Measurements from ENCODE around the gene TBC1D20.
A peak's percentile ranks its signal among the peaks of the same experiment; 100 is the strongest.

The TBC1D20 gene

GRCh38 chr20:438571-439469 lies 23.5 kb downstream of the TBC1D20 start:
- Histone ChIP-seq H3K9ac (ENCODE audit: low read length in 5 of 5) (peak overlapping the region in 2 of 5 donors; percentile 22 to 44), H3K4me3 (ENCODE audit: low read depth in 1 of 5, low read length in 5 of 5) (peak overlapping the region in 1 of 5 donors; percentile 5), H3K27ac (ENCODE audit: low read depth, low read length) (no peak overlapping the region), H3K36me3 (ENCODE audit: control insufficient read depth in 5 of 5, insufficient read depth in 5 of 5, low read length in 5 of 5) (peaks cover 10 to 89% (median 85%) of the 10 kb centered on the region in 5 donors), H3K9me3 (ENCODE audit: control insufficient read depth in 5 of 5, low read length in 5 of 5) (no peaks in the 10 kb centered on the region), H3K4me1 (ENCODE audit: control insufficient read depth in 5 of 5, insufficient read depth in 5 of 5, low read length in 5 of 5) (peaks cover 0 to 19% (median 10%) of the 10 kb centered on the region in 5 donors), H3K27me3 (ENCODE audit: control insufficient read depth in 5 of 5, insufficient read depth in 4 of 5, low read length in 5 of 5) (no peaks in the 10 kb centered on the region)

- Histone ChIP-seq H3K27me3 (ENCODE audit: control insufficient read depth in 5 of 5, insufficient read depth in 4 of 5, low read length in 5 of 5) (no peaks in the 10 kb centered on the region), H3K4me1 (ENCODE audit: control insufficient read depth in 5 of 5, insufficient read depth in 5 of 5, low read length in 5 of 5) (peaks cover 0 to 19% (median 10%) of the 10 kb centered on the region in 5 donors), H3K9ac (ENCODE audit: low read length in 5 of 5) (peak overlapping the region in 1 of 5 donors; percentile 6), H3K4me3 (ENCODE audit: low read depth in 1 of 5, low read length in 5 of 5) (no peak overlapping the region), H3K27ac (ENCODE audit: low read depth, low read length) (no peak overlapping the region), H3K9me3 (ENCODE audit: control insufficient read depth in 5 of 5, low read length in 5 of 5) (no peaks in the 10 kb centered on the region), H3K36me3 (ENCODE audit: control insufficient read depth in 5 of 5, insufficient read depth in 5 of 5, low read length in 5 of 5) (peaks cover 6 to 84% (median 80%) of the 10 kb centered on the region in 5 donors)
Observed at GRCh38 chr20:437787-438486, 24.4 kb downstream of the TBC1D20 start.

- no peak overlapping the region for H3K4me3 ChIP-seq (ENCODE audit: low read depth in 1 of 5, low read length in 5 of 5)
- H3K9ac ChIP-seq (ENCODE audit: low read length in 5 of 5), result no peak overlapping the region
- peaks cover 3 to 86% (median 82%) of the 10 kb centered on the region in 5 donors for H3K36me3 ChIP-seq (ENCODE audit: control insufficient read depth in 5 of 5, insufficient read depth in 5 of 5, low read length in 5 of 5)
- no peak overlapping the region for H3K27ac ChIP-seq (ENCODE audit: low read depth, low read length)
- peaks cover 0 to 19% (median 10%) of the 10 kb centered on the region in 5 donors for H3K4me1 ChIP-seq (ENCODE audit: control insufficient read depth in 5 of 5, insufficient read depth in 5 of 5, low read length in 5 of 5)
- H3K27me3 ChIP-seq (ENCODE audit: control insufficient read depth in 5 of 5, insufficient read depth in 4 of 5, low read length in 5 of 5), result no peaks in the 10 kb centered on the region
- H3K9me3 ChIP-seq (ENCODE audit: control insufficient read depth in 5 of 5, low read length in 5 of 5), result no peaks in the 10 kb centered on the region
Observed at GRCh38 chr20:436476-436875, 25.9 kb downstream of the TBC1D20 start.

- Histone ChIP-seq H3K36me3 (ENCODE audit: control insufficient read depth in 5 of 5, insufficient read depth in 5 of 5, low read length in 5 of 5) (peaks cover 0 to 85% (median 83%) of the 10 kb centered on the region in 5 donors), H3K27ac (ENCODE audit: low read depth, low read length) (no peak overlapping the region)
Observed at GRCh38 chr20:435558-435957, 26.8 kb downstream of the TBC1D20 start.

GRCh38 chr20:434661-435419 lies 27.5 kb downstream of the TBC1D20 start:
- Histone ChIP-seq H3K9me3 (ENCODE audit: control insufficient read depth in 5 of 5, low read length in 5 of 5) (no peaks in the 10 kb centered on the region), H3K4me1 (ENCODE audit: control insufficient read depth in 5 of 5, insufficient read depth in 5 of 5, low read length in 5 of 5) (peaks cover 0 to 28% (median 19%) of the 10 kb centered on the region in 5 donors), H3K9ac (ENCODE audit: low read length in 5 of 5) (no peak overlapping the region), H3K36me3 (ENCODE audit: control insufficient read depth in 5 of 5, insufficient read depth in 5 of 5, low read length in 5 of 5) (peaks cover 0 to 85% (median 83%) of the 10 kb centered on the region in 5 donors), H3K27me3 (ENCODE audit: control insufficient read depth in 5 of 5, insufficient read depth in 4 of 5, low read length in 5 of 5) (no peaks in the 10 kb centered on the region), H3K4me3 (ENCODE audit: low read depth in 1 of 5, low read length in 5 of 5) (no peak overlapping the region), H3K27ac (ENCODE audit: low read depth, low read length) (no peak overlapping the region)

More at GRCh38 chr20:435558-435957, 26.8 kb downstream of the TBC1D20 start:
- H3K4me1 ChIP-seq (ENCODE audit: control insufficient read depth in 5 of 5, insufficient read depth in 5 of 5, low read length in 5 of 5), result peaks cover 0 to 25% (median 15%) of the 10 kb centered on the region in 5 donors
- H3K27me3 ChIP-seq (ENCODE audit: control insufficient read depth in 5 of 5, insufficient read depth in 4 of 5, low read length in 5 of 5), result no peaks in the 10 kb centered on the region
- no peak overlapping the region for H3K4me3 ChIP-seq (ENCODE audit: low read depth in 1 of 5, low read length in 5 of 5)
- H3K9ac ChIP-seq (ENCODE audit: low read length in 5 of 5), result no peak overlapping the region
- no peaks in the 10 kb centered on the region for H3K9me3 ChIP-seq (ENCODE audit: control insufficient read depth in 5 of 5, low read length in 5 of 5)

- no peaks in the 10 kb centered on the region for H3K9me3 ChIP-seq (ENCODE audit: control insufficient read depth in 5 of 5, low read length in 5 of 5)
- H3K27me3 ChIP-seq (ENCODE audit: control insufficient read depth in 5 of 5, insufficient read depth in 4 of 5, low read length in 5 of 5), result no peaks in the 10 kb centered on the region
- H3K9ac ChIP-seq (ENCODE audit: low read length in 5 of 5), result no peak overlapping the region
- no peak overlapping the region for H3K27ac ChIP-seq (ENCODE audit: low read depth, low read length)
- peaks cover 0 to 24% (median 19%) of the 10 kb centered on the region in 5 donors for H3K4me1 ChIP-seq (ENCODE audit: control insufficient read depth in 5 of 5, insufficient read depth in 5 of 5, low read length in 5 of 5)
- peaks cover 0 to 84% (median 82%) of the 10 kb centered on the region in 5 donors for H3K36me3 ChIP-seq (ENCODE audit: control insufficient read depth in 5 of 5, insufficient read depth in 5 of 5, low read length in 5 of 5)
- H3K4me3 ChIP-seq (ENCODE audit: low read depth in 1 of 5, low read length in 5 of 5), result no peak overlapping the region
Observed at GRCh38 chr20:434221-434620, 28.1 kb downstream of the TBC1D20 start.

GRCh38 chr20:433300-433975 lies 28.9 kb downstream of the TBC1D20 start:
- H3K27me3 ChIP-seq (ENCODE audit: control insufficient read depth in 5 of 5, insufficient read depth in 4 of 5, low read length in 5 of 5), result no peaks in the 10 kb centered on the region
- H3K9ac ChIP-seq (ENCODE audit: low read length in 5 of 5), result peak overlapping the region in 1 of 5 donors; percentile 6
- peaks cover 0 to 82% (median 80%) of the 10 kb centered on the region in 5 donors for H3K36me3 ChIP-seq (ENCODE audit: control insufficient read depth in 5 of 5, insufficient read depth in 5 of 5, low read length in 5 of 5)
- peaks cover 0 to 17% (median 14%) of the 10 kb centered on the region in 5 donors for H3K4me1 ChIP-seq (ENCODE audit: control insufficient read depth in 5 of 5, insufficient read depth in 5 of 5, low read length in 5 of 5)
- H3K27ac ChIP-seq (ENCODE audit: low read depth, low read length), result no peak overlapping the region
- no peak overlapping the region for H3K4me3 ChIP-seq (ENCODE audit: low read depth in 1 of 5, low read length in 5 of 5)
- H3K9me3 ChIP-seq (ENCODE audit: control insufficient read depth in 5 of 5, low read length in 5 of 5), result no peaks in the 10 kb centered on the region

- no peaks in the 10 kb centered on the region for H3K9me3 ChIP-seq (ENCODE audit: control insufficient read depth in 5 of 5, low read length in 5 of 5)
- no peak overlapping the region for H3K9ac ChIP-seq (ENCODE audit: low read length in 5 of 5)
- peaks cover 0 to 10% (median 10%) of the 10 kb centered on the region in 5 donors for H3K4me1 ChIP-seq (ENCODE audit: control insufficient read depth in 5 of 5, insufficient read depth in 5 of 5, low read length in 5 of 5)
- peaks cover 0 to 82% (median 80%) of the 10 kb centered on the region in 5 donors for H3K36me3 ChIP-seq (ENCODE audit: control insufficient read depth in 5 of 5, insufficient read depth in 5 of 5, low read length in 5 of 5)
- no peak overlapping the region for H3K4me3 ChIP-seq (ENCODE audit: low read depth in 1 of 5, low read length in 5 of 5)
- no peaks in the 10 kb centered on the region for H3K27me3 ChIP-seq (ENCODE audit: control insufficient read depth in 5 of 5, insufficient read depth in 4 of 5, low read length in 5 of 5)
- H3K27ac ChIP-seq (ENCODE audit: low read depth, low read length), result no peak overlapping the region
Observed at GRCh38 chr20:432677-433299, 29.5 kb downstream of the TBC1D20 start.

GRCh38 chr20:432208-432607 lies 30.1 kb downstream of the TBC1D20 start:
- H3K27ac ChIP-seq (ENCODE audit: low read depth, low read length), result no peak overlapping the region
- H3K4me3 ChIP-seq (ENCODE audit: low read depth in 1 of 5, low read length in 5 of 5), result no peak overlapping the region
- H3K9me3 ChIP-seq (ENCODE audit: control insufficient read depth in 5 of 5, low read length in 5 of 5), result no peaks in the 10 kb centered on the region
- H3K36me3 ChIP-seq (ENCODE audit: control insufficient read depth in 5 of 5, insufficient read depth in 5 of 5, low read length in 5 of 5), result peaks cover 0 to 82% (median 80%) of the 10 kb centered on the region in 5 donors
- no peaks in the 10 kb centered on the region for H3K27me3 ChIP-seq (ENCODE audit: control insufficient read depth in 5 of 5, insufficient read depth in 4 of 5, low read length in 5 of 5)
- H3K9ac ChIP-seq (ENCODE audit: low read length in 5 of 5), result no peak overlapping the region
- H3K4me1 ChIP-seq (ENCODE audit: control insufficient read depth in 5 of 5, insufficient read depth in 5 of 5, low read length in 5 of 5), result peaks cover 0 to 10% (median 9%) of the 10 kb centered on the region in 5 donors

Measured in subcutaneous abdominal adipose tissue (tissue), 5 donors.